Embryonic facial prominence (tissue), 1 donor: ENCODE measurements around the gene ADD2.

ENCODE experiments used
- DNase-seq: peaks from one replicate; pipeline ENCODE4 v3.0.0-alpha.2; 2016; ENCODE audit errors: extremely low spot score

The ADD2 gene

DNA sequence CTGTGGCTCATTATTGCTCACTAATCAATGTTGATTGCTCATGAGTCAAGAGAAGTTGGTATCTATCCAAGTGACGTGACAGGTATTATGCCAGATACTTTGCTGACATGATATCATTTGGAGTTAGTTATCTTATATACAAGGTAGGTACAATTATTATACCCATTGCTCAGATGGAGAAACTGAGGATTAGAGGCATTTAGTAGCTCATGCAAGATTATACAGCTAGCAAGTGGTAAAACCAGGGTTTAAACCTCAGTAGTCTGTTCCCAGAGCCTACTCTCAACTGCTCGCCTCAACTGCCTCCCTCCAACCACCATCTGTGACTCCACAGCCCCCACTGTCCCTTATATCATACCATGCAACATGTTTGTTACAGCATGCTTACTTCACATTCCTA lies 16.3 kb upstream of the ADD2 start:
- no peak for DNase-seq

DNA sequence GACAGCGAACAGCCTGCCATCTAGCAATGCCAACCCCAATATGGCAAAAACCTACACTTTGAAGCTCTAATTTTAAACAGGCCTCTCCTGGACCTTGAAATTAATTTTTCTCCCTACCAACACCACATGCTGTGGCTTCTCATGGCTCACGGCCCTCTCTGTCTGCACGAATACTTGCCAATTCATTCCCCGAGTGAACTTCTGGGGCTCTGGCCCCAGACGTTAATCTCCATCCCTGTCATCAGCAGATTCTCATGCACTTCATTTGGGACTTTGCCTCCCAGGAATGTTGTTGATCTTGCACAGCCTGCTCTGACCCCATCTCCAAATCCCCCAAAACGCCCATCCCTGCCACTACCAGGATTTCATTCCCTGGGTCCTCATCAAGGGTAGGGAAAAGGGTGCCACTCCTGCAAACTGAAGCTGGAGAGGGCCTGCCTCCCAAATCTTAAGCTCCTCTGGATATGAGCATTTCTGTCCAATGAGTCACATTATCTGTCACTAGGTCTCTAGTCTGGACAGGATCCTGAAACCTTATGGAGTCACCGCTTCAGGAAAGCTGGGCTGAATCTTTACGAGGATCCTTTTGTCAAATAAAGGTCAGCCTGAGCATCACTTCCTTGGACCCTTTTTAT lies 12.0 kb upstream of the ADD2 start:
- DNase-seq: no peak

DNA sequence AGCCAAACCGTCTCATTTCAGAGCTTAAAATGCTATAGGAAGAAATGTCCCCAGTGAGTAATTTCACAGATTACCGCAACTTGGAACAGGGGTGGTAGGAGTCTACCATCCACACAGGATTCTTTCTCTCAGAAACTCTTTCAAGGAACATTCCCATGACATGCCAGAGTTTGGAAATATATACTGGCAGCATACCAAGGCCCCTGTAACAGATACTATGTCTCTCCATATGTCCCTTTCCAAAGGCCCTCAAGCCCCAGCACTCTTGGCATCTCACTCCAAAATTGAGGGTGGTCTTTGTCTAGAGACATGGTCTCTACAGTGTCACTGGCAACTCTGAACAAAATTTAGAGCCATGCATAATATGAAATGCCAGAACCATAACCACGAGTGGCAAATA lies 11.5 kb upstream of the ADD2 start:
- DNase-seq: no peak

DNA sequence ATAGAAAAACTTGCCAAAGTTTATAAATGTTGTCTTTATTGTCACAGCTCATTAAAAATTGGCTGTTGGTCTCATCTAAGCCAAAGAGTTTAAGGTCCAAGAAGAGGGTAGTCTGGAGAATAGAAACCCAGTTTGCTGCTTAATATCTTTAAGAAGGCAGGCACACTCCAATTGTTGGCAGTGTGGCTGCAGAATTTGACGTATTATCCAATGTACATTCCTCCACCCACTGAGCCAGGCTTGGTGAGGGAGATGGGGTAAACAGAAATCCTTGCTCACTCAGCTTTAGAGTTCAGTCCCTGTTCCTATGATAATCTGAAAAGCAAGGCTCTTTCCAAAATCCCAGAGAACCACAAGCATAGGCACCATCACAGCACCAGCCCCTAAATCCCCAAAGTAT lies 10.7 kb upstream of the ADD2 start:
- no peak for DNase-seq

DNA sequence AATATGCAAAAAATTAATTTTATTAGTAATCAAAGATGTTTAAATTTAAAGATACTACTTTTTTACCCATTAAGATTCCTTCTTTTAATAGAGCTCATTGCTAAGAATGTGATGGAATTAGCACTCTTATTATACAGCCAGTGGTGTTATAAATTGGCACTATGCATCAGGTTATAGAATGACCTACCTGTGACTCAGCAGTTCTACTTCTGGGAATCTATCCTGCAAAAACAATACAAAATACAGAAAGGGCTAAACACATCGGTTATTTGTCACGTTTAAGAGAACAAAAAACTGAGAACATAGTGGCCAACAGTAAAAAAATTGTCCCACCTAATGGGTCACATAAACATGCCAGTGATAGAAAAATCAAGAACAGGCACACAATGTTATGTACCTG lies 9.4 kb upstream of the ADD2 start:
- DNase-seq: no peak

DNA sequence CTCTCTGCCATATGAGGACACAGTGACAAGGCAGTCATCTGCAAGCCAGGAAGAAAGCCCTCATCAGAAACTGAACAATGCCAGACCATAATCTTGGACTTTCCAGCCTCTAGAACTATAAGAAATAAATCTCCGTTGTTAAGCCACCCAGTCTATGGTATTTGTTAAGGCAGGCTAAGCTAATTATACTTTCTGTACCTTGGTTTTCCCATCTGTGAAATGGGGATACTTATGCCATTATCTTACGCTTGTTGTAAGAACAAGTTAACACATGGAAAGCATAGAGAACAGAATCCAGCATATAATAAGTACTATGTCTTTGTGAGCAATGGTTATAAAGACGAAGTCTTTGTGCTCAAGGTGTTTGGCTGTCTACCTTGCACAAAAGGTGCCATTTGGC lies 8.3 kb upstream of the ADD2 start:
- no peak for DNase-seq

DNA sequence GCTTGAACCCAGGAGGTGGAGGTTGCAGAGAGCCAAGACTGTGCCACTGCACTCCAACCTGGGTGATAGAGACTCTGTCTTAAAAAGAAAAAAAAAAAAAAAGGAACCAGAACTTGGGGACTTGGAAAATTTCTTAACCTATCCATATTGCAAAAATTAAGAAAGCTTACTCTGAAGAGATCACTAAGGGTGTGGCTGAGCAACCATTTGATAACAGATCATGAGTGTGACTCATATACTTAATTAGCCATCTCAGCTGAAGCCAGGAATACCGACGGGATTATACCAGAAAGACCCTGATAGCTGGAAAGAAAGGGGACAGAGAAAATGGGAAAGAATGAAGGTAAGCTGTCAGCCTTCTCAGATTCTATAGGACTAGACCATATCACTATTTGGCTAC lies 7.1 kb upstream of the ADD2 start:
- no peak for DNase-seq

DNA sequence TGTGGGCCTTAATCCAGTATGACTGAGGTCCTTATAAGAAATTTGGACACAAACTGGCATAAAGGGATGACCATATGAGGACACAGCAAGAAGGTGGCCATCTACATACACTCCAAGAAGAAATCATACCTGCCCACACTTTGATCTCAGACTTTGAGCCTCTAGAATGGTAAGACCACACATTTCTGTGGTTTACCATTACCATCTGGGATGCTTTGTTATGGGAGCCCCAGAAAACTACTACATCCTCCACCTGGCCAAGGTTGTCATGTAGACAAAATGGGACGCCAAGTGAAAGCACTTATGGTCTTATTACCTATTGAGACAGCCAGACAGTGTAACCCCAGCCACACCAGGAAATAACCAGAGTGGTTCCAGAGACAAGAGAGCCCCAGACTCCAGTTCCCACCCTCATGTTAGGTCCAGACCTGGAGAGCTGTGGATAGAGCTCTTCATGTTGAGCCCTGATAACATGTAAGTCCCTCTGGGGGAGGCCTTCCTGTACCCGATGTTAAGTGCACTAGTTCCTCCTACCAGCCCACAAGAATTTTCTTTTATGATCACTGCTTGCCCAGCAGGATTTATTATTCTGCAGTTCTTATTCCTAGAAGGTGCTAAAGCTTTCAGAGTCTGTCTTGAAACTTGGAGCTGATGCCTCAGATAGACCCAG lies 4.6 kb upstream of the ADD2 start:
- DNase-seq: no peak

DNA sequence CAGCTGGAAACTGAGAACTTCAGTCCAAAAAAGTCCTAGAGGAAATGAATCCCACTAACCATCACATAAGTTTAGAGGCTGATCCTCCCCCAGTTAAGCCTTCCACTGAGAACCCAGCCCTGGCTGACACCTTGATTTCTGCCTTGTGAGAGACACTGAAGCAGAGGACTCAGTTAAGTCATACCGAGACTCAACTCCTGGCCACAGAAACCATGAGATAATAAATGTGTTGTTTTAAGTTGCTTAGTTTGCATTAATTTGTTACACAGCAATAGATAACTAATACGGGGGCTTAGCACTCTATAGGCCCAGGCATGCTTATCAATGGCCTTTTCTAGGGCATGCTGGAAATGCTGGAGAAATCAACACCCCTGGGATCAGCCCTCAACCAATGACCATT lies 3.4 kb upstream of the ADD2 start:
- DNase-seq: no peak

DNA sequence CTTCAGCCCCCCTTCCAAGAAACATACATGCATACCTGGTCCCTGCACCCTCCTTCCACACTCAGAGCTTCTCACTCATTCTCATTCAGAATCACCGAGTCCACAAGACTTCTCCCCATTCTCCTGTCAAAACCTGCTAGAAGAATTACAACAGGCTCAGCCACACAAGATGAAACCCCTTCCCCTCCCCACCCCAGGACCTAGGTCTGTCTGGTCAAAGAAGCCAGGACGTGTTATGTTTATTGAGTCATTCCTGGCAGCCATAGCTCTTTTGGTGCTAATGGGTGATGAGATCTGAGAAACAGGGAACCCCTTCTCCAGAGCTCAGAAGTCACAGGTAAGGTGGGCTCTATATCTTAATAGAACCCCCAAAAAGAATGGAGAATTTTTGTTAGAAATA lies 1.4 kb upstream of the ADD2 start:
- no peak for DNase-seq

DNA sequence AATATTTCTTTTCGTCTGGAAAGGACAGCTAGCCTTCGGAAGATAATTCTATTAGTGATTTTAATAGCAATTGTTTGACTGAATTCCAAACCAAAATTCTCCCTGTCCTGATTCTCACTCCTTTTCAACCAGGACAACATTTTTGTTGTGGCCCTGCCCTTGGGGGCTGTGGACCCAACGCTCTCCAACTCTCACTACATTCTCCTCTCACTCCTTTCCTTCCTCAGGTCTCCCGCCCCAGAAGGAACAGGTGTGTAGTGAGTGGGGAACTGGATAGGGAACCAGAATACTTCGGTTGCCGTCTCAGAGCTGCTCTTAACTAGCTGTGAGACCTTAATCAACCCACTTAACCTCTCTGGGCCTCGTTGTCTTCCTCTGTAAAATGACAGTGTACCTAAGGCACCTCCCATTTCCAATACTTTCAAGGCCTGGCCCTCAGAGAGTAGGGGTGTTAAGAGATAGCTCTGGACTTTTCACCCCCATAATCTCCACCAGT lies 638 bp upstream of the ADD2 start:
- DNase-seq: no peak

DNA sequence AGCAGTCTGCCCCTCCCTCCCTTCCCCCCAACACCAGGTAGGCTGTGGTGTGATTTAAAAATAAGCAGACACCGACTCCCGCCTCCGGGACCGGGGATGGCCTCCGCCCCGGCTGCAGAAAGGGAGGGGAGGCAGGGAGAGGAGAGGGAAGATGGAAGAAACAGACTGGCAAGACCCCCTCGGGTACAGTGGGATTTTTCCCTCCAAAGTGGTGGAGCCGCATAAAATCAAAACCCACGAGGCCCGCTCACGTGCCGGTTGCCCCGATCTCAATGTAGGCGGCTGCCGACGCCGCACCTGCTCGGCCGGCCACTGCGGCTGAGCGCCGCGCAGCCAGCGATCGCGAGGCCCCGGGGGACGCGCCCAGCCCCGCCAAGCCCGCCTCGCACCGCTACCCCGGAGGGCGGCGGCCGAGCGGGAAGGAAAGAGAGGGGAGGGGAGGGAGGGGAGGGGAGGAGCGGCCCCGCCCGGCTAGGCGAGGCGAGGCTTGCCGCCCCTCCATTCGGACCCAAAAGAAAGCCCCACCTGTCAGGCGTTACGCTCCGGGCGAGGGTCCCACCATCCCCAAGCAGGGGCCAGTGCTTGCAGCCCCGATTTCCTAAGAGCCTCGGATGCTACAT lies 811 bp downstream of the ADD2 start:
- no peak for DNase-seq

DNA sequence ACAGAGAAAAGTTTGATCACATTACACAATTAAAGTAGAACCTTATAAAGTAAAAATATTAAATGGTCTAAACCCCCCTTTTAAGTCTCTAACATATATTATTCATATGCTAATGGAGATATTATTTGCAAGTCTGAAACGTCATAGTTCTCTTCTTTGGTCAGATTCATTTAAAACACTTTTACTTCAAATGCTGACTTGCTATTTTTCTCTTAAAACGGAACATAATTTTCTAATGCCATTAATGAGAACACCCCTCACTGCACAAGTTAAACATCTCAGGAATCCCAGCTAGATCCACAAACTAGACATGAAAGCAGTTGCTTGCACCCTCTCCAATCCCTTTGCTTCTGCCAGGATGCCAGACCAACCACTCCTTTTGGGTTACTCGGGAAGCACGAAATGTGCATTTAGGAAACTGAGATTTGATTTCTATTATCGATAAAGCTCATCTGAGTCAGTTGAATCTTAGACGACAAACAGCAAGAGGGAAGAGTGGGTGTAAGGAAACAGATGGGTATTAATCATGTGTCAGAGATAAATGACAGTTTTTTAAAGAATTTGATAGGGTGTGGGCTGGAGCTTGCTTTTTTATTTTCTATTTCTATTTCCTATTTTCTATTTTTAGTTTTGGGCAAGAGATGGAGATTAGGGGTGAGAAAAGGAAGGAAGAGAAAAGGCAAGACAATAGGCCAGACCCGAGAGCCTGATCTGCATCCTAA lies 1.5 kb downstream of the ADD2 start:
- DNase-seq: no peak

DNA sequence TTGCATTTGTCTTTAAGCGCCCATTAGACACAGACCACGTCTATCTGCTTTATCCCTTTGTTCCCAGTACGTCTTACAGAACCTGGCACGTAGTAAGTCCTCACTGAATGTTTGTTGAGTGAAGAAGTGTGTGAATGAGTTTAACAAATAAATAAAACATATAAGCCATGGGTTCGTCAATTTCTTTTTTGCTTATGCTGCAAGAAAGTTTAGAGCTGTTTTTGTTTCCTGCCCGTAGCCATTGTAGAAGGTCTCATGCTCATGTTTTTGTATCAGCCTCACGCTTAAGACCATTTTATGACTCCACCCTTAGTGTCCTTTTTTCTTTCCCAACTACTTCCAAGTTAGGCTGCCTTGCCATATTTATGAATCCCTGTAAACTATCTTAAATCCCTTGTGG lies 2.5 kb downstream of the ADD2 start:
- DNase-seq: no peak

DNA sequence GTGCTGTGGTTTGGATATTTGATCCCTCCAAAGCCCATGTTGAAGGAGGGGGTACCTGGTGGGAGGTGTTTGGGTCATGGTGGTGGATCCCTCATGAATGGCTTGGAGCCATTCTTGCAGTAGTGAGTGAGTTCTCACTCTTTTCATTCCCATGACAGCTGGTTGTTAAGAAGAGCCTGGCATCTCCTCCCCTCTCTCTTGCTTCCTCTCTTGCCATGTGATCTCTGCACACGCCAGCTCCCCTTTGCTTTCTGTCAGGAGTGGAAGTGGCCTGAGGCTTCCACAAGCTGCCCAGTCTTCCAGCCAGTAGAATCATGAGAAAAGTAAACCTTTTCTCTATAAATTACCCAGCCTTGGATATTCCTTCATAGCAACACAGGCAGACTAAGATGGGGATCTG lies 8.6 kb downstream of the ADD2 start:
- no peak for DNase-seq

DNA sequence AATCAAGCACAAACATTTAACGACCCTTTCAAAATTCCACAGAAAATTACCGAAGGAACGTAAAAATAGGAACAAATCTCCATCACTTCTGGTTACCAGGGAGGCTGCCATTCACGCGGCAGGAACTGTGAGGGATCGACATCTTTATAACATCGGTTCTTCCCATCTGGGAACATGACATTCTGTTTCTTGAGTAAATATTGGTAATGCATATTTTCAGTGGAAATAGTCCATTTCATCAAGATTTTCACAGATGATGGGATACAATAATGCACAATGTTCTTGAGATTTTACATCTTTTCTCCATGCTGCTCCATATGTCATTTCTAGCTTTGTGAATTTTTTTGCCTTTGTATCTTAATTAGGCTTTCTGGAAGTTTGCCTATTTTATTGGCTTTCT lies 10.0 kb downstream of the ADD2 start:
- DNase-seq: no peak

DNA sequence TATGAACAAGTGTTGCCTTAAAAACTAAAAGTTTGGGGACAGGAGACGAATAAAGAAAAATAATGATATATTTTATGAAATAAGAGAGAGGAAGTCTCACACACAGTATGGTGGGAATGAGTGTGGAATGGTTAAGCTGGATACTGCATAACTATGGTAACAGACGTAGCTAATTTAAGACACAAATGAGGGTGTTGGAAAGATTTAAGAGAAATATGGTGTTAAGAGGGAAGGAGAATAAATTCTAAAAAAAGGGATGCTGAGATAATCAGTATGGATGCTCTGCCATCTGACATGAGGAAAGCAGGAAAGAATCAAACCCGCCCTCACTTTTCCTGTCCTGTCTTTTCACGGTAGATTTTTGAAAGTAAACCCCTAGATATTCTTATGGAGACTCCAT lies 10.6 kb downstream of the ADD2 start:
- no peak for DNase-seq

DNA sequence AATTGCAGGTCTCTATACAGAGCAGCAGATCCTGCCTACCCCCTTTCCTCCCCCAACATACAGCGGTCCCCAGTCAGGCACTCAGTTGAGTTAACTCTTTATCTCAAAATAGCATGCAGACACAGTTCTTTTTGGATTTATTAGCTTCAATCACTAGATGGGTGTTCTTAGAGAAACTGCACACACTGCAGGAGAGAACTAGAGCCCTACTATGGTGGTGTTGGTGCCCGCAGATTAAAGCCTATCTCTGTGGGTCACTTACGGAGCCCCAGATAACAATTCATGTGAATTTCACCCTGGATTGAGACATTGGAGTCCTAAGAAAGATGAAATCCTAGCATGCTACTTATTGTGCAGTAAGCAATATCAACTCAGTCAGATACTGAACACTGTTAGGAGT lies 11.9 kb downstream of the ADD2 start:
- no peak for DNase-seq

DNA sequence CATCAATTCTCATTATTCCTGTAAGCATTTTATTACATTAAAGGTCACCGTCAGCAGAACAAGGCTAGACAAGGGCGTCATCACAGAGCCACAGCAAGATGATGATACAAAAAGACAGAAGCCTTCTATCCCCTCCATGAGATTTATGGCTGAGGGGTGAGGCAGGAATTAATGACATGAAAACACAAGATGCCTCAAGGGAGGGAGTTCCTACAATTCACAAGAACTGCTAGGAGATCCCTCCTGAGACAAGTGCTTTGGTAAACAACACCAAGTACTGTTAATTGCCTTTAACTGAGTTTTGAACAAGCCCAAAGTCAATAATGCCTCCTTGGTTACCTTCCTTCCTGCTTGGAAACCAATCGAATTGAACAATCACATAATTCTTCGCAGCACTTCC lies 14.1 kb downstream of the ADD2 start:
- DNase-seq: no peak

DNA sequence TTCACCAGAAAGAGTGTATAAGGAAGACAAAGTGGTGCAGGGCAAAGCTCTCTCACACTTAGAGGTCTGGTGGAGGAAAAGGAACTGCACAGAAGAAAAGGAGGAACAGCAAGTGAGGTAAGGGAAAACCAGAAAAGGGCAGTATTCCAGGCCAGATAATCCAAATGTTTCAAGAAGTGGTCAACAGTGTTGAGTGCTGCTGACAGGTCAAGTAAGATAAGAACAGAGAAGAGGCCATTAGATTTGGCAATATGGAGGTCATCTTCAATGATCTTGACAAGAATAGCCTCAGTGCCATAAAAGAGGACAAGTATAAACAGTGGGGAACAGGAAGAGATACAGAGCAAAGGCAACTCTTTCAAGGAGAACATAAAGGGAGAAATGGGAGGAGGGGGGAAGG lies 15.0 kb downstream of the ADD2 start:
- no peak for DNase-seq

DNA sequence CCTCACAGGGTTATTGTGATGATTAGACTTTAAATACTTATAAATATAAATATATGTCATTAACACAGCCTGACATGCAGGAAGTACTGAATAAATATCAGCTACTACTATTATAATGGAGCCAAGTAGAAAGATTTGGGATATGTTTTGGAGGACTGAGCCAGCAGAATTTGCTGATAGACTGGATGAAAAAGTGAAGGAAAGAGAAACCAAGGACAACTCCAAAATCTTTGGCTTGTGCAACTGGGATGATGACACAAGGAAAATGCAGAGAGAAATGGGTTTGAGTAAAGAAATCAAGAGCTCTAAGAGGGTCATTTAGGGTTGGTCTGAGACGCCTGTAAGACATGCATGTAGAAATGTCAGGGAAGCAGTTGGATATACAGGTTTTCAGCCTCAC lies 15.6 kb downstream of the ADD2 start:
- no peak for DNase-seq

DNA sequence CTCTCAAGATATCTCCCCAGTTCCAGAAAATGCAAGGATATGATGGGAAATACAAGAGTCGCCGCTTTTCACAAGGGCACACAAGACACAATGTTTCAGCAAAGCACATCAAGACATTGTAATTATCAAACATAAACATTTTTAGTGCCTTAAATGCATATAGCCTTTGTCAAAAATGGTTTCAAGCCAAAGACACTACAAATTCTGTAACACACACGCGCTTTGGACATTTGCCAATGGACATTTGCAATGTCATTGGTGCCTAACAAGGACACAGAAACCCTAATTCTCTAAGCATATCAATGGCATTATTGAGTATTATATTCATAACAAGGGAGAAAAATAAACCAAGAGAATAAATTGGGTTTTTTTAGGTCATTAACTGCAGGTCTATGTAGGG lies 16.1 kb downstream of the ADD2 start:
- DNase-seq: no peak

DNA sequence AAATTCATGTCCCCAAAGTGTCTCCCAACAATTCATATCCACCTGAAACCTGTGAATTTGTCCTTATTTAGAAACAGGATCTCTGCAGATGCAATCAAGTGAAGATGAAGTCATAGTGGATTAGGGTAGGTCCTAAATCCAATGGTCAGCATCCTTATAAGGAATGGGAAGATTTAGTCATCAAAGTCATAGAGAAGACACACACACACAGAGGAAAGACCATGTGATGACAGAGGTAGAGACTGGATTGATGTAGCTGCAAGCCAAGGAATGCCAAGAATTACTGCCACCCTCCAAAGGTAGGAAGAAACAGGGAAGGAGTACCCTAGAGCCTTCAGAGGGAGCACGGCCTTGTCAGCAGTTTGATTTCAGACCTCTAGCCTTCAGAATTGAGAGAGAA lies 17.7 kb downstream of the ADD2 start:
- no peak for DNase-seq
